ENCODE measurements around the gene SAMD4A. TPM values are rescaled to one million over a fixed set of nuclear protein-coding genes. Genes with fewer than 3 reads are reported as not detected.

SAMD4A gene
- total and polyA plus RNA-seq, 2 donors = 16.0 to 58.5 TPM

- 52% methylated on average over 1 of the region's 1 CpG for WGBS
- DNase-seq (ENCODE audit: extremely low spot score) = no peak
- Histone ChIP-seq H3K4me3 (ENCODE audit: low read depth, low read length) (no peak overlapping the region), H3K27ac (ENCODE audit: low read depth) (no peak overlapping the region), H3K4me1 (ENCODE audit: insufficient read depth) (no peaks in the 10 kb centered on the region), H3K36me3 (ENCODE audit: insufficient read depth) (no peaks in the 10 kb centered on the region)
Measured at GRCh38 chr14:54550514-54550913, 16.4 kb upstream of the SAMD4A start.

GRCh38 chr14:54554401-54554800 lies 12.5 kb upstream of the SAMD4A start:
- WGBS = 98% methylated on average over 2 of the region's 2 CpGs

GRCh38 chr14:54555651-54556050 lies 11.3 kb upstream of the SAMD4A start:
- DNase-seq (ENCODE audit: extremely low spot score) = no peak
- no peaks in the 10 kb centered on the region for H3K36me3 ChIP-seq (ENCODE audit: insufficient read depth)
- H3K27ac ChIP-seq (ENCODE audit: low read depth) = no peak overlapping the region
- no peak overlapping the region for H3K4me3 ChIP-seq (ENCODE audit: low read depth, low read length)
- 95% methylated on average over 2 of the region's 2 CpGs for WGBS
- no peaks in the 10 kb centered on the region for H3K4me1 ChIP-seq (ENCODE audit: insufficient read depth)

More at GRCh38 chr14:54554401-54554800, 12.5 kb upstream of the SAMD4A start:
- Histone ChIP-seq H3K4me1 (ENCODE audit: insufficient read depth) (no peaks in the 10 kb centered on the region), H3K36me3 (ENCODE audit: insufficient read depth) (no peaks in the 10 kb centered on the region), H3K27ac (ENCODE audit: low read depth) (no peak overlapping the region), H3K4me3 (ENCODE audit: low read depth, low read length) (no peak overlapping the region)
- DNase-seq (ENCODE audit: extremely low spot score) = no peak

GRCh38 chr14:54556535-54556934 lies 10.4 kb upstream of the SAMD4A start:
- Histone ChIP-seq H3K36me3 (ENCODE audit: insufficient read depth) (no peaks in the 10 kb centered on the region), H3K27ac (ENCODE audit: low read depth) (no peak overlapping the region), H3K4me1 (ENCODE audit: insufficient read depth) (no peaks in the 10 kb centered on the region), H3K4me3 (ENCODE audit: low read depth, low read length) (no peak overlapping the region)
- DNase-seq (ENCODE audit: extremely low spot score) = no peak
- WGBS = 89% methylated on average over 9 of the region's 9 CpGs

- WGBS = 55% methylated on average over 5 of the region's 5 CpGs
- no peak overlapping the region for H3K4me3 ChIP-seq (ENCODE audit: low read depth, low read length)
- no peak for DNase-seq (ENCODE audit: extremely low spot score)
- H3K4me1 ChIP-seq (ENCODE audit: insufficient read depth) = no peaks in the 10 kb centered on the region
- no peaks in the 10 kb centered on the region for H3K36me3 ChIP-seq (ENCODE audit: insufficient read depth)
- H3K27ac ChIP-seq (ENCODE audit: low read depth) = no peak overlapping the region
Measured at GRCh38 chr14:54562334-54562733, 4.6 kb upstream of the SAMD4A start.

GRCh38 chr14:54564071-54564867 lies 2.7 kb upstream of the SAMD4A start:
- no peak overlapping the region for H3K4me3 ChIP-seq (ENCODE audit: low read depth, low read length)
- H3K4me1 ChIP-seq (ENCODE audit: insufficient read depth) = no peaks in the 10 kb centered on the region
- no peak for DNase-seq (ENCODE audit: extremely low spot score)
- H3K27ac ChIP-seq (ENCODE audit: low read depth) = peak overlapping the region; percentile 99
- 12% methylated on average over 9 of the region's 9 CpGs for WGBS
- H3K36me3 ChIP-seq (ENCODE audit: insufficient read depth) = no peaks in the 10 kb centered on the region

GRCh38 chr14:54564868-54565784 lies 1.8 kb upstream of the SAMD4A start:
- Histone ChIP-seq H3K4me1 (ENCODE audit: insufficient read depth) (no peaks in the 10 kb centered on the region), H3K27ac (ENCODE audit: low read depth) (peak overlapping the region; percentile 99), H3K4me3 (ENCODE audit: low read depth, low read length) (peak overlapping the region; percentile 75), H3K36me3 (ENCODE audit: insufficient read depth) (no peaks in the 10 kb centered on the region)
- no peak for DNase-seq (ENCODE audit: extremely low spot score)
- WGBS = under 1% methylated on average over 69 of the region's 69 CpGs

GRCh38 chr14:54565785-54566409 lies 1.0 kb upstream of the SAMD4A start:
- Histone ChIP-seq H3K4me3 (ENCODE audit: low read depth, low read length) (peak overlapping the region; percentile 75), H3K36me3 (ENCODE audit: insufficient read depth) (no peaks in the 10 kb centered on the region), H3K27ac (ENCODE audit: low read depth) (peak overlapping the region; percentile 99), H3K4me1 (ENCODE audit: insufficient read depth) (no peaks in the 10 kb centered on the region)
- under 1% methylated on average over 73 of the region's 73 CpGs for WGBS
- DNase-seq (ENCODE audit: extremely low spot score) = peak; percentile 77

GRCh38 chr14:54567224-54567638 lies 303 bp downstream of the SAMD4A start:
- Histone ChIP-seq H3K27ac (ENCODE audit: low read depth) (peak overlapping the region; percentile 96), H3K36me3 (ENCODE audit: insufficient read depth) (no peaks in the 10 kb centered on the region), H3K4me3 (ENCODE audit: low read depth, low read length) (peak overlapping the region; percentile 75), H3K4me1 (ENCODE audit: insufficient read depth) (no peaks in the 10 kb centered on the region)
- WGBS = under 1% methylated on average over 31 of the region's 31 CpGs
- no peak for DNase-seq (ENCODE audit: extremely low spot score)

GRCh38 chr14:54567639-54568561 lies 972 bp downstream of the SAMD4A start:
- Histone ChIP-seq H3K4me1 (ENCODE audit: insufficient read depth) (no peaks in the 10 kb centered on the region), H3K27ac (ENCODE audit: low read depth) (peak overlapping the region; percentile 96), H3K36me3 (ENCODE audit: insufficient read depth) (no peaks in the 10 kb centered on the region), H3K4me3 (ENCODE audit: low read depth, low read length) (peak overlapping the region; percentile 75)
- under 1% methylated on average over 70 of the region's 70 CpGs for WGBS
- DNase-seq (ENCODE audit: extremely low spot score) = no peak

GRCh38 chr14:54568821-54569595 lies 2.1 kb downstream of the SAMD4A start:
- no peak overlapping the region for H3K4me3 ChIP-seq (ENCODE audit: low read depth, low read length)
- WGBS = 24% methylated on average over 13 of the region's 13 CpGs
- H3K4me1 ChIP-seq (ENCODE audit: insufficient read depth) = no peaks in the 10 kb centered on the region
- peak overlapping the region; percentile 41 for H3K27ac ChIP-seq (ENCODE audit: low read depth)
- DNase-seq (ENCODE audit: extremely low spot score) = no peak
- no peaks in the 10 kb centered on the region for H3K36me3 ChIP-seq (ENCODE audit: insufficient read depth)

- Histone ChIP-seq H3K27ac (ENCODE audit: low read depth) (no peak overlapping the region), H3K4me1 (ENCODE audit: insufficient read depth) (no peaks in the 10 kb centered on the region), H3K4me3 (ENCODE audit: low read depth, low read length) (no peak overlapping the region), H3K36me3 (ENCODE audit: insufficient read depth) (no peaks in the 10 kb centered on the region)
- no peak for DNase-seq (ENCODE audit: extremely low spot score)
- WGBS = 66% methylated on average over 5 of the region's 5 CpGs
Measured at GRCh38 chr14:54570047-54570446, 3.1 kb downstream of the SAMD4A start.

Data from urinary bladder (tissue), 4 donors.